Ovary (tissue), 9 donors: ENCODE data around the gene ABCG1. TPM values are rescaled to one million over a fixed set of nuclear protein-coding genes. Genes with fewer than 3 reads are reported as not detected.

Experiments used
- DNase-seq, 5 donors: peaks; one replicate each; pipeline ENCODE4 v3.0.0-alpha.2; 2019 to 2020
- H3K27ac ChIP-seq, 2 donors: fragments of 200-600 bp; one replicate each; pipeline versions ENCODE4 v1.5.1 to v1.8.0; 2019 to 2022
- H3K27me3 ChIP-seq: fragments of 200-600 bp; one replicate; pipeline ENCODE4 v1.8.0; 2022
- H3K36me3 ChIP-seq: fragments of 200-600 bp; sonication (generic); one replicate; pipeline ENCODE4 v1.5.1; 2019
- H3K4me1 ChIP-seq: one replicate; pipeline ENCODE4 v1.8.1; 2013; ENCODE audit warnings: mild to moderate bottlenecking, moderate library complexity; ENCODE audit not compliant: insufficient read depth
- H3K4me3 ChIP-seq: fragments of 200-600 bp; sonication (generic); one replicate; pipeline ENCODE4 v1.5.1; 2017
- H3K9me3 ChIP-seq, 2 donors: fragments of 200-600 bp in 1 of 2; sonication (generic) in 1 of 2; one replicate each; pipeline versions ENCODE4 v1.5.1 to v1.8.1; 2013 to 2019; ENCODE audit warnings: mild to moderate bottlenecking in 1 of 2, moderate library complexity in 1 of 2
- EP300 ChIP-seq: sonication (generic); formaldehyde crosslinking; IDR thresholded peaks from one replicate; pipeline ENCODE4 v1.6.1; 2017; ENCODE audit warnings: antibody characterized with exemption
- POLR2A ChIP-seq: fragments of 450-650 bp; IDR thresholded peaks from one replicate; pipeline ENCODE4 v1.6.1; 2017; ENCODE audit warnings: antibody characterized with exemption, mild to moderate bottlenecking, moderate library complexity
- WGBS, 3 donors: extraction: QIAGEN DNeasy Blood & Tissue Kit in 1 of 3; methylation state at CpG; one replicate each; pipeline versions ENCODE4 v1.1.5 to v1.1.7; 2013 to 2017; 5-methylcytosine and 5-hydroxymethylcytosine counted together
- intact Hi-C, 4 donors: fragments of 100-400 bp; cut with DNase I; formaldehyde crosslinking; loops; one replicate each; pipeline versions ENCODE4 v1.11.0 to v1.15.1; 2022 to 2023
- polyA plus RNA-seq, 2 donors: library from polyadenylated mRNA; stranded (reverse); fragments of 200-250 nt in 1 of 2; fragments of 350-450 nt in 1 of 2; fragmentation: Illumina TruSeq in 1 of 2; extraction: RNeasy Lipid Tissue Mini Kit (QIAGEN cat#74804) in 1 of 2; gene quantifications; one replicate each; pipeline ENCODE4 v1.2.3, GENCODE V29; 2013 to 2014
- total RNA-seq, 7 donors: library from RNA; depleted of rRNA in 2 of 7; stranded (reverse); fragments of >200 nt in 2 of 7; fragmentation: NEBNext Ultra II Directional in 3 of 7; extraction: Animal tissue kit (Norgen Biotek cat#: 25700) in 3 of 7; gene quantifications; one replicate each; pipeline versions ENCODE4 v1.1.0 to v1.2.4, GENCODE V29; 2016 to 2023
- TF ChIP-seq, protein P1 (sequence below), 3 donors: fragments of 450-650 bp in 2 of 3; fragments of 200-600 bp in 1 of 3; IDR thresholded peaks; one replicate each; pipeline versions ENCODE4 v1.5.1 to v1.8.0; 2016 to 2022; ENCODE audit warnings: antibody characterized with exemption in 3 of 3, mild to moderate bottlenecking in 1 of 3
- donor health status: DM: no; HTN: no; CAD: no; lungs with moderate emphysema.
- donor health status: DM: no; HTN: no; CAD: no.
- donor health status: Bipolar disorder and iron deficiency.
- donor health status: DM: yes; HTN: yes; CAD: no.
- donor health status: DM: no; HTN: no; CAD: no.
- donor health status: DM: yes; HTN: yes; CAD: no.

Gene ABCG1
- total and polyA plus RNA-seq, 9 donors = 4.3 to 14.9 (median 5.8) TPM

DNA sequence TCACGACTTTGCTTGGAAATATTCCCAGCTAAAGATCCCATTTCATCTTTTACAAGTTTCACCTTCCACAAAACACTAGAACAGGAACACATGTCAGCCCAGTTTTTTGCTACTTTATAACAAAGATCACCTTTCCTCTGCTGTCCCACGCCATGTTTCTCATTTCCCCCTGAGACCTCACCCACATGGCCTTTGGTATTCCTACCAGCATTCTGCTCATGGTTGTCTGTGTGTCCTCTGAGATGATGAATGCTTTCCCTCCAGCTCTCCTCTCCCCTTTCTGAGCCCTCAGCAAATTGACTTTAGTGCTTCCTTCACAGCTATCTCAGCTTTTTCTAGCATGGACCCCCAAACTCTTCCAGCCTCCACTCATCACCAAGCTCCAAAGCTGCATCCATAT is 32.3 kb upstream of the ABCG1 start:
- TF ChIP-seq EP300 (no peak), POLR2A (no peak)
- TF ChIP-seq, protein P1, sequence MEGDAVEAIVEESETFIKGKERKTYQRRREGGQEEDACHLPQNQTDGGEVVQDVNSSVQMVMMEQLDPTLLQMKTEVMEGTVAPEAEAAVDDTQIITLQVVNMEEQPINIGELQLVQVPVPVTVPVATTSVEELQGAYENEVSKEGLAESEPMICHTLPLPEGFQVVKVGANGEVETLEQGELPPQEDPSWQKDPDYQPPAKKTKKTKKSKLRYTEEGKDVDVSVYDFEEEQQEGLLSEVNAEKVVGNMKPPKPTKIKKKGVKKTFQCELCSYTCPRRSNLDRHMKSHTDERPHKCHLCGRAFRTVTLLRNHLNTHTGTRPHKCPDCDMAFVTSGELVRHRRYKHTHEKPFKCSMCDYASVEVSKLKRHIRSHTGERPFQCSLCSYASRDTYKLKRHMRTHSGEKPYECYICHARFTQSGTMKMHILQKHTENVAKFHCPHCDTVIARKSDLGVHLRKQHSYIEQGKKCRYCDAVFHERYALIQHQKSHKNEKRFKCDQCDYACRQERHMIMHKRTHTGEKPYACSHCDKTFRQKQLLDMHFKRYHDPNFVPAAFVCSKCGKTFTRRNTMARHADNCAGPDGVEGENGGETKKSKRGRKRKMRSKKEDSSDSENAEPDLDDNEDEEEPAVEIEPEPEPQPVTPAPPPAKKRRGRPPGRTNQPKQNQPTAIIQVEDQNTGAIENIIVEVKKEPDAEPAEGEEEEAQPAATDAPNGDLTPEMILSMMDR (IDR thresholded peaks at IDR 0.05) = no peak
- Histone ChIP-seq H3K4me1 (no peaks in the 10 kb centered on the region), H3K4me3 (no peak overlapping the region), H3K27me3 (no peaks in the 10 kb centered on the region), H3K9me3 (no peaks in the 10 kb centered on the region), H3K27ac (no peak overlapping the region), H3K36me3 (no peaks in the 10 kb centered on the region)
- intact Hi-C loops = loop anchor here in 1 of 4 donors (10.0 kb wide), 1 partner anchor 58 kb away; no protein-coding TSS in a partner anchor
- whole genome bisulfite sequencing, 3 donors = 49 to 57% (median 57%) methylated on average over 2 of the region's 2 CpGs
- DNase-seq = no peak

DNA sequence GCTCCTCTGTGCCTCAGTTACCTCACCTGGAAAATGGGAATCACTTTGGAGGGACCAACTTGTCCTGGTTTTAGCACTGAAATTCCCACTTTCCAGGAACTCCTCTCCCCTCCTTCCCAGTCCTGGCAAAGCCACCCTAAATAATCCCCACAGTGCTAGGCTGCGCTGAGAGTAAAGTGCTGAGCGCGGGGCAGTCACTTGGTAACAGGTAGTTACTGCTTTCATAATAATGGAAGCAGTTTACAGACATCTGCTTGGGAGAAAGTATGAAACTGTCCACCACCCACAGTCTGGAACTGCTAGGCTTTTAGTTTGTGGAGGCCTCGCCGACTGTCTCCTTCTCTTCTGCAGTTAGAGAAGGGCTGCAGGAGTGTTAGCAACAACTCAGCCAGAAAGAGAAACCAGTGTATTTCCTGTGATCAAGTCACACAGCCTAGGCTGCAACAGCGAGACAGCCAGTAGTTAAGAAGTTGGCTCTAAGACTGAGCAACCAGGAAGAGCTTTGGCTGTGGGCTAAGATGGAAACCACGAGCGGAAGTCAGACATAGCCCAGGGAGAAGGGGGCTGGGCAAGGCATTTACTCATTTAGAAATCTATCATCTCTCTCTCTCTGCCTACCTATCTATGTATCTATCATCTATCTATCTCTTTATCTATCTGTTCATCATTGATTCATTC is 30.8 kb upstream of the ABCG1 start:
- TF ChIP-seq, protein P1 (IDR thresholded peaks at IDR 0.05) = no peak
- no peak for DNase-seq
- no peaks in the 10 kb centered on the region for H3K27me3 ChIP-seq
- WGBS, 3 donors = 70 to 76% (median 75%) methylated on average over 8 of the region's 8 CpGs
- no peaks in the 10 kb centered on the region for H3K9me3 ChIP-seq
- no peaks in the 10 kb centered on the region for H3K4me1 ChIP-seq
- H3K27ac ChIP-seq = no peak overlapping the region
- no peak overlapping the region for H3K4me3 ChIP-seq
- intact Hi-C loops = loop anchor here in 1 of 4 donors (10.0 kb wide), 1 partner anchor 57 kb away; no protein-coding TSS in a partner anchor
- no peaks in the 10 kb centered on the region for H3K36me3 ChIP-seq

DNA sequence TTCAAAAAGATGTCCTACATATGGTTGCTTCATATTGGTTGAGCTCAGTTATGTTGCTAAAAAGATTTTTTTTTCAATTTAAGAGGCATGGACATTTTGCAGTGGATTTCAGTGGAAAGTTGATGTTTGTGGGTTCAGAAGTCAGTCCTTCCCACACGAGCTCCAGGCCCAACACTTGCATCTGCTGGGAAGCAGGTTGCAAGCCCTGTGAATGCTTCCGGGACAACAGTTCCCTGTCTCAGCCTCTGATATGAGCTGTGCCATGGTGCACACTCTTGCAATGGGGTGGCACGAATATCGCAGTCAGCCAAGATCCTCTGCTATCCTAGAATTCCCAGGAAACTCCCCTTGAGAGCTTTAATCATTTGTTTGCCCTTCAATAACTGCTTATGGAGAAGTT is 30.3 kb upstream of the ABCG1 start:
- no peaks in the 10 kb centered on the region for H3K4me1 ChIP-seq
- 67 to 78% (median 70%) methylated on average over 4 of the region's 4 CpGs for WGBS, 3 donors
- H3K36me3 ChIP-seq = no peaks in the 10 kb centered on the region
- H3K4me3 ChIP-seq = no peak overlapping the region
- H3K27me3 ChIP-seq = no peaks in the 10 kb centered on the region
- no peaks in the 10 kb centered on the region for H3K9me3 ChIP-seq
- DNase-seq = no peak
- H3K27ac ChIP-seq = no peak overlapping the region
- intact Hi-C loops = loop anchor here in 1 of 4 donors (10.0 kb wide), 1 partner anchor 56 kb away; no protein-coding TSS in a partner anchor
- TF ChIP-seq, protein P1 (IDR thresholded peaks at IDR 0.05) = no peak
- no peak for TF ChIP-seq POLR2A
- TF ChIP-seq EP300 = no peak

DNA sequence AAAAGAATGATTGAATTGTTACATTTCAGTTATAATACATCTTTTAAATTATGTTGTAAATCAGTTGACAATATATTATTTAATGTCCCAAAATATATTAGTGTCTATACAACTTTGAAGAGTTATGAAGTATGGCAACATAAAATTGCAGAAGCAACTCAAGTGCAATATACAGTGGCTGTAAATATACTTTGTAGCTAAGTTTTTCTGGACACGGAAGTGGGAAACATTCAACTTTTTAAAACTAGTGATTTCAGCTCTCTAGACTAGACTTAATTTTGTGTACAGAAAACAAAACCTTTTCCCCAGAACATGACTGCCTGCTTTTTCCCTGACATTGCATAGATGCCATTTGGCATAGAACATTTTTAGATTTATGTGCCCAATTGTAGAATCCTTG is 29.5 kb upstream of the ABCG1 start:
- Histone ChIP-seq H3K27me3 (no peaks in the 10 kb centered on the region), H3K9me3 (no peaks in the 10 kb centered on the region), H3K4me3 (no peak overlapping the region), H3K4me1 (no peaks in the 10 kb centered on the region), H3K27ac (no peak overlapping the region), H3K36me3 (no peaks in the 10 kb centered on the region)
- 46 to 75% (median 59%) methylated on average over 1 of the region's 1 CpG for WGBS, 3 donors
- intact Hi-C loops = loop anchor here in 1 of 4 donors (10.0 kb wide), 1 partner anchor 55 kb away; no protein-coding TSS in a partner anchor
- DNase-seq = no peak
- TF ChIP-seq EP300 (no peak), POLR2A (no peak)
- TF ChIP-seq, protein P1 (IDR thresholded peaks at IDR 0.05) = no peak
